Stimulated activated CD8-positive, alpha-beta memory T cell treated with anti-CD3 and anti-CD28 coated beads, Interleukin-12 subunit alpha, Interleukin-12 subunit beta, amount 100 ng/mL, for 4 hours (primary cell): ENCODE results near the gene GRID1.
"Not testable (repeated sequence)": the region's sequence is repeated elsewhere in the genome, so short reads cannot be mapped to it uniquely, and the experiment has no call there.

Experiments used
- DNase-seq: peaks from one replicate; pipeline ENCODE4 v3.0.0-alpha.2; 2020; ENCODE audit warnings: low read depth

Gene GRID1

GRCh38 chr10:86104611-86105145 is 261.9 kb downstream of the GRID1 start:
- no peak for DNase-seq

- no peak for DNase-seq
Observed at GRCh38 chr10:86104156-86104555, 262.4 kb downstream of the GRID1 start.

GRCh38 chr10:86103391-86104101 is 263.0 kb downstream of the GRID1 start:
- DNase-seq, result no peak

- DNase-seq, result no peak
Observed at GRCh38 chr10:86102451-86102850, 264.1 kb downstream of the GRID1 start.

- DNase-seq, result no peak
Observed at GRCh38 chr10:86102031-86102430, 264.6 kb downstream of the GRID1 start.

GRCh38 chr10:86100581-86101061 is 266.0 kb downstream of the GRID1 start:
- DNase-seq, result no peak

GRCh38 chr10:86099542-86100334 is 266.9 kb downstream of the GRID1 start:
- no peak for DNase-seq

- DNase-seq, result no peak
Observed at GRCh38 chr10:86098187-86098881, 268.3 kb downstream of the GRID1 start.

GRCh38 chr10:86095061-86095460 is 271.5 kb downstream of the GRID1 start:
- not testable (repeated sequence) for DNase-seq

- DNase-seq, result not testable (repeated sequence)
Observed at GRCh38 chr10:86092311-86092710, 274.3 kb downstream of the GRID1 start.

- no peak for DNase-seq
Observed at GRCh38 chr10:86091216-86091615, 275.4 kb downstream of the GRID1 start.

- DNase-seq, result no peak
Observed at GRCh38 chr10:86090807-86091206, 275.8 kb downstream of the GRID1 start.

GRCh38 chr10:86087716-86088115 is 278.9 kb downstream of the GRID1 start:
- no peak for DNase-seq

GRCh38 chr10:86086418-86086817 is 280.2 kb downstream of the GRID1 start:
- no peak for DNase-seq

GRCh38 chr10:86085686-86086085 is 280.9 kb downstream of the GRID1 start:
- no peak for DNase-seq

- DNase-seq, result no peak
Observed at GRCh38 chr10:86085136-86085535, 281.5 kb downstream of the GRID1 start.

GRCh38 chr10:86084585-86084984 is 282.0 kb downstream of the GRID1 start:
- DNase-seq, result no peak

- no peak for DNase-seq
Observed at GRCh38 chr10:86083664-86084175, 282.9 kb downstream of the GRID1 start.

- DNase-seq, result no peak
Observed at GRCh38 chr10:86083206-86083605, 283.4 kb downstream of the GRID1 start.

GRCh38 chr10:86082556-86082955 is 284.0 kb downstream of the GRID1 start:
- DNase-seq, result no peak

- DNase-seq, result no peak
Observed at GRCh38 chr10:86079088-86079487, 287.5 kb downstream of the GRID1 start.

- DNase-seq, result no peak
Observed at GRCh38 chr10:86078639-86079035, 288.0 kb downstream of the GRID1 start.
